BE2C (cell line): ENCODE data around the gene CHCHD6.

Source experiments
- DNase-seq: peaks from one replicate; pipeline ENCODE4 v3.0.0-alpha.2; 2020
- H3K27me3 ChIP-seq: fragments of 250-450 bp; sonication (Bioruptor Pico); 2 replicates; pipeline ENCODE4 v1.5.1; 2020; ENCODE audit warnings: mild to moderate bottlenecking
- H3K36me3 ChIP-seq: fragments of 250-450 bp; sonication (Bioruptor Pico); 2 replicates; pipeline ENCODE4 v1.5.1; 2020; ENCODE audit warnings: mild to moderate bottlenecking
- H3K4me1 ChIP-seq: fragments of 250-450 bp; sonication (Bioruptor Pico); 2 replicates; pipeline ENCODE4 v1.5.1; 2020
- H3K4me3 ChIP-seq: 2 replicates; pipeline ENCODE4 v1.5.1; 2011; ENCODE audit warnings: low read depth, low read length
- H3K9me3 ChIP-seq: fragments of 250-450 bp; sonication (Bioruptor Pico); 2 replicates; pipeline ENCODE4 v1.5.1; 2020
- TF ChIP-seq, protein P1 (sequence below): IDR thresholded peaks from 2 replicates; pipeline ENCODE4 v1.5.1; 2012; ENCODE audit warnings: mild to moderate bottlenecking, low read depth, low read length

The CHCHD6 gene

DNA sequence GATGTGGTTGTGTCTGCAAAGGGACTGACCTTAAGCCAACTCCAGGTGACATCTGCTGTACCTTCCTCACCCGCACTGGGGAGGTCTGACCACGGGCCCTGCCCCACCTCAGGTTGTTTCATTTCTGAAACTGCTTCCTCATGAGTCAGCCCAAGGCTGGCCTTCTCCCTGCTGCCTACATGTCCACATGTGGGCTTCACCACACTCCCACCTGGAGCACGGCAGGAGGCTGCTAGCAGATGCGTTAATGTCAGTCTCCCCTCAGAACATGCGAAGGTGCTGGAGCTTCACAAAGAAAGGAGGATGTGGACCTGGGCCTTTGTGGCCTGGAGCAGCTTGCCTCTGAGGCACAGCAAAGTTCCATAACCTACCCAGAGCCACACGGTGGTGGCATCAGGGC, 209.5 kb downstream of the CHCHD6 start:
- Histone ChIP-seq H3K27me3 (no peaks in the 10 kb centered on the region), H3K36me3 (no peaks in the 10 kb centered on the region; the same call in none of the 2 replicates), H3K4me1 (peaks cover 8% of the 10 kb centered on the region), H3K4me3 (no peak overlapping the region), H3K9me3 (no peaks in the 10 kb centered on the region)
- DNase-seq: no peak
- TF ChIP-seq, protein P1, sequence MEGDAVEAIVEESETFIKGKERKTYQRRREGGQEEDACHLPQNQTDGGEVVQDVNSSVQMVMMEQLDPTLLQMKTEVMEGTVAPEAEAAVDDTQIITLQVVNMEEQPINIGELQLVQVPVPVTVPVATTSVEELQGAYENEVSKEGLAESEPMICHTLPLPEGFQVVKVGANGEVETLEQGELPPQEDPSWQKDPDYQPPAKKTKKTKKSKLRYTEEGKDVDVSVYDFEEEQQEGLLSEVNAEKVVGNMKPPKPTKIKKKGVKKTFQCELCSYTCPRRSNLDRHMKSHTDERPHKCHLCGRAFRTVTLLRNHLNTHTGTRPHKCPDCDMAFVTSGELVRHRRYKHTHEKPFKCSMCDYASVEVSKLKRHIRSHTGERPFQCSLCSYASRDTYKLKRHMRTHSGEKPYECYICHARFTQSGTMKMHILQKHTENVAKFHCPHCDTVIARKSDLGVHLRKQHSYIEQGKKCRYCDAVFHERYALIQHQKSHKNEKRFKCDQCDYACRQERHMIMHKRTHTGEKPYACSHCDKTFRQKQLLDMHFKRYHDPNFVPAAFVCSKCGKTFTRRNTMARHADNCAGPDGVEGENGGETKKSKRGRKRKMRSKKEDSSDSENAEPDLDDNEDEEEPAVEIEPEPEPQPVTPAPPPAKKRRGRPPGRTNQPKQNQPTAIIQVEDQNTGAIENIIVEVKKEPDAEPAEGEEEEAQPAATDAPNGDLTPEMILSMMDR: no peak

DNA sequence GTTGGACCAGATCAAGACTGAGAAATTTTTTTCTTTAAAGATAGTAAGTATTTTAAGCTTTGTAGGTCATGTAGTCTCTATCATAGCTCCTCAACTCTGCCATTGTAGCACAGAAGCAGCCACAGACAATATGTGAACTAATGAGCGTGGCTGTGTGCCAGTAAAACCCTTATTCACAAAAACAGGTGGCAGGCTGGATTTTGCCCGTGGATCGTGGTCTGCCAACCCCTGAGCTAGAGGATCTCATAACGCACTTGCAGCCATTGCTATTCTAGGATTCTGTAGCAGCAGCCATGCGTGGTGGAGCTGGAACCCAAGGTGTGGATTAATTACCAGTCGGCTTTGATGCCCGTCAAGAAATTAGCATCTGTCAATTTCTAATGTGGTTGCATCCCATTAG, 210.2 kb downstream of the CHCHD6 start:
- no peak for DNase-seq
- Histone ChIP-seq H3K9me3 (no peaks in the 10 kb centered on the region), H3K4me3 (no peak overlapping the region), H3K36me3 (no peaks in the 10 kb centered on the region; the same call in none of the 2 replicates), H3K27me3 (no peaks in the 10 kb centered on the region), H3K4me1 (peaks cover 2% of the 10 kb centered on the region; the same call in 1 of the 2 replicates)
- TF ChIP-seq, protein P1: no peak

DNA sequence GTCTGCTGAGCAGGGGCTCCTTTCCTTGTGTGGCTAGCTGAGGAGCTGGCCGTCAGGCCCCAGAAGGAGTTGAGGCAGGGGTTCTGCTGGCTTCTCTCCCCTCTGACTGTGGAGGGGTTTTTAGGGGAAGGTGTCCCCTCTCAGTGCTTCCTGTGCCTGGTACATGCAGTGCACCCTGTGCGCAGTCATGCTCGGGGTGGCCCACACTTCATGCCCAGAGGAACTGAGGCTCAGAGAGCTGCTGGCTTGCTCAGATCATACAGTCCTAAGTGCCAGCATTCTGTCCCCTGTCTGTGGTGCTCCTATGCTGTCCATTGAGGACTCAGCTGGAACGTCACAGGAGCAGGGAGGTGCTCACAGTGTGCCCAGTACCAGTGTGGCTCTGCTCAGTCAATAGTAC, 211.0 kb downstream of the CHCHD6 start:
- no peaks in the 10 kb centered on the region for H3K9me3 ChIP-seq
- no peaks in the 10 kb centered on the region; the same call in none of the 2 replicates for H3K36me3 ChIP-seq
- DNase-seq: no peak
- H3K27me3 ChIP-seq: no peaks in the 10 kb centered on the region
- no peaks in the 10 kb centered on the region; the same call in 1 of the 2 replicates for H3K4me1 ChIP-seq
- H3K4me3 ChIP-seq: no peak overlapping the region
- TF ChIP-seq, protein P1: no peak

DNA sequence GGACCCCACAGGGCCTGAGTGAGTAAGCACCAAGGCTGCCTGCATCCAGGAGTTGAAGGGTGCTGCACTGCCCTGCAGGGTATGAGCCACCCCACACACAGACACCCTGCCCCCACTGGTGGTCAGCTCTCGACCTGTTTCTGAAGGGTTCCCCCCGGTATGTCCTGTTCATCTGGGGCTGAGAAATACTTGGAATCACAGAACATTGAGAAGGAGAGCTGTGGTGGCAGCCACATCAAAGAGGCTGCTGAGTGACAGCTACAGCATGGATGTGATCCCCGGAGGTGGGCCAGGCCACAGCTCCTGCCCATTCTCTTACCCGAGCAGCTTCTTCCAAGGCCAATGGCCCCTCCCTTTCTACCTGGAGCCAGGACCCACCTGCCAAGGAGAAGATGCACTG, 212.5 kb downstream of the CHCHD6 start:
- Histone ChIP-seq H3K36me3 (no peaks in the 10 kb centered on the region; the same call in none of the 2 replicates), H3K4me1 (no peaks in the 10 kb centered on the region; the same call in 1 of the 2 replicates), H3K27me3 (no peaks in the 10 kb centered on the region), H3K9me3 (no peaks in the 10 kb centered on the region), H3K4me3 (no peak overlapping the region)
- TF ChIP-seq, protein P1: no peak
- DNase-seq: no peak

DNA sequence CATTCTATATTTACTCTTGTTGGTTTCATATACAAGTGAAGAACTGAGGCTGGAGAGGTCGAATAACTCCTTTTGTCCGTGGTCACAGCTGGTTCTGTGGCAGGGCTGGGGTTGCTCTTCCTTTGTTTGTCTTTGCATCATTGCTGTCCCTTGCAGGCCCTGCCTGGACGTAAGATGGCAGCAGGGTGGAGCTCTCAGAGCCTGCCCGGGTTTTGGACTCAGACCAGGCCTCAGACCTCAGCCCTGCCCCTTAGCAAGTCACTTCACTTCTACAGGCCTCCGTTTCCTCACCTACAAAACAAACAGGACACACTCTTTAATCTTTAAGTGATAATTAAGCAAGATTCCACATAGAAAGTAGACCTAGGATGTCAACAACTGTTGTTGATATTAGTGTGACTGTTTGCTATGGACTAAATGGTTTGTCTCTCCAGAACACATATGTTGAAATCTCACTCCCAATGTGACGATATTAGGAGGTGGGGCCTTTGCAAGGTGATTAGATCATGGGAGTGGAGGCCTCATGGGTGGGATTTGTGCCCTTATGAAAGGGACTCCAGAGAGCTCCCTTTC, 213.3 kb downstream of the CHCHD6 start:
- DNase-seq: no peak
- Histone ChIP-seq H3K4me3 (no peak overlapping the region), H3K27me3 (no peaks in the 10 kb centered on the region), H3K9me3 (no peaks in the 10 kb centered on the region), H3K4me1 (no peaks in the 10 kb centered on the region; the same call in 1 of the 2 replicates), H3K36me3 (no peaks in the 10 kb centered on the region; the same call in none of the 2 replicates)
- TF ChIP-seq, protein P1: no peak

DNA sequence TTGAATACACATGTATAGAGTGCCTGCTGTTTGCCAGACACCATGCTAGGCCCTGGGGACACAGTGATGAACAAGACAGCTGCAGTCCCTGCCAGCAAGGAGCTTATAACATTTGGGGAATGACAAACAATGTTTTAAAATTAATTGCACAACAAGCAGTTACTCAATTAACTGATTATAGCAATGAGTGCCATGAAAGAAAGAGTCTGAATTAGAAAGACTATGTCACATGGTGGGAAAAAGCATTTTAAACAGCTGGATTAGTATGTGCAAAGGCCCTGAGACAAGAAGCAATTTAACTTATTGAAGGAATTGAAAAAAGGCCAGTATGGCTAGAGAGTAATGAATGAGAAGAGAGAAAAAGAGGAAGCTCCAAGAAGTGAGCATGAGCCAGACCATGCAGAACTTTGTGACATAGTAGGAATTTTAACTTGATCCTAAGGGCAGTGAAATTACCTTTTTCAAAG, 214.3 kb downstream of the CHCHD6 start:
- TF ChIP-seq, protein P1: no peak
- no peak overlapping the region for H3K4me3 ChIP-seq
- no peaks in the 10 kb centered on the region for H3K27me3 ChIP-seq
- H3K4me1 ChIP-seq: no peaks in the 10 kb centered on the region; the same call in 1 of the 2 replicates
- H3K9me3 ChIP-seq: no peaks in the 10 kb centered on the region
- DNase-seq: no peak
- no peaks in the 10 kb centered on the region; the same call in none of the 2 replicates for H3K36me3 ChIP-seq
